Progenitor cell of endocrine pancreas (in vitro differentiated cells): Measurements from ENCODE around the gene SPEM2. TPM values are rescaled to one million over a fixed set of nuclear protein-coding genes. Genes with fewer than 3 reads are reported as not detected.
A peak's percentile ranks its signal among the peaks of the same experiment; 100 is the strongest.

Source experiments
- DNase-seq: peaks from one replicate; pipeline ENCODE4 v3.0.0; 2021; ENCODE audit warnings: low spot score; ENCODE audit not compliant: unreplicated experiment
- H3K27ac Mint-ChIP-seq: 2 replicates; pipeline ENCODE4 v1.8.0; 2021; ENCODE audit warnings: mild to moderate bottlenecking, moderate library complexity, mixed read lengths
- H3K27me3 Mint-ChIP-seq: 2 replicates; pipeline ENCODE4 v1.8.0; 2021; ENCODE audit warnings: mixed read lengths
- H3K36me3 Mint-ChIP-seq: 2 replicates; pipeline ENCODE4 v1.8.0; 2022; ENCODE audit warnings: mixed read lengths; ENCODE audit not compliant: insufficient read depth
- H3K4me1 Mint-ChIP-seq: 2 replicates; pipeline ENCODE4 v1.8.0; 2021; ENCODE audit warnings: low read depth, mixed read lengths
- H3K4me3 Mint-ChIP-seq: 2 replicates; pipeline ENCODE4 v1.8.0; 2021; ENCODE audit warnings: low read depth, mild to moderate bottlenecking, moderate library complexity, mixed read lengths
- H3K9me3 Mint-ChIP-seq: 2 replicates; pipeline ENCODE4 v1.8.0; 2021; ENCODE audit warnings: low read depth, mixed read lengths
- total RNA-seq: library from RNA; stranded (reverse); gene quantifications from 2 replicates; pipeline ENCODE4 v1.2.1, GENCODE V29; 2021
- TF ChIP-seq, protein P1 (sequence below): fragments of 200-600 bp; sonication (generic); IDR thresholded peaks from one replicate; pipeline ENCODE4 v1.5.0; 2021; ENCODE audit warnings: antibody characterized with exemption, mild to moderate bottlenecking; ENCODE audit not compliant: unreplicated experiment

SPEM2 gene
- total RNA-seq, 1 donor from 2014 or later: not detected

DNA sequence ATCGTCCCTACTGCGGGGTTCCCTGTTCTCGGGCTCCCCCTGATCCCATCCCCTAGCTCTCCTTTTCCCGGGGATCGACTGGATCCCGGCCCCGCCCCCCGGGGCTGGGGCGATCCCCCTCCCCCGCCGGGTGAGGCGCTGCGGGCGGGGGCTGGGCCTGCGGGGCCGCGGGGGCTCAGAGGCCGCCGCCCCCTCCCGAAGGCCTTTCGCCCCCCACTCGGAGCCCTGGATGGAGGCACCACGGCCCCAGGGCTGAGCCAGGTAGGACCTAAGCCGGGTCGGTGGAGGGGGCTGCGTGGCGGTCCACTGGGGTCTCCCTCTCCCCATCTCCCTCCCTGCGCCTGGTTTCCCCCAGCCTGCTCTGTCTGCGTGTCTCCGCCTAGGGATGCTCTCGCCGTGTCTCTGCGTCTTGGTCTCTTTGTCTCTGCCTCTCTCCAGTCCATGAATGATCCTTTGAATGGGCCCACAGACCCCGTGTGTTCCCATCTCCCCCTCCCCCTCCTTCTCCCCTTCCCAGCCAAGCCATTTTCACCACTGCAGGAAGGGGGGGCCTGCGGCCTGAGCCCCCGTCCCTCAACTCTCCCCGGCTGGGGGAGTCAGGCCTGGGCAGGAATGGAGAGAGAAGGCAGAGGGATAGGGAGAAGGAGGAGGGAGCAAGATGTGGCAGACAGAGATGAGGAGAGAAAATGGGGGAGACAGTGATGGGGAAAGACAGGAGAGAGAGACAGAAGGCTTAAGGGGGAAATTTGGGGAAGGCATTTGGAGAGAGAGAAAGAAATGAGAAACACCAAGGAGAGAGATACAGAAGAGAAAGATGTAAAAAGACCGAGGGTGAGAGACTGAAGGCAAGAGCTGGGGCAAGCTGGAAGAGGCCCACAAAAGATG is 19.8 kb upstream of the SPEM2 start:
- TF ChIP-seq, protein P1, sequence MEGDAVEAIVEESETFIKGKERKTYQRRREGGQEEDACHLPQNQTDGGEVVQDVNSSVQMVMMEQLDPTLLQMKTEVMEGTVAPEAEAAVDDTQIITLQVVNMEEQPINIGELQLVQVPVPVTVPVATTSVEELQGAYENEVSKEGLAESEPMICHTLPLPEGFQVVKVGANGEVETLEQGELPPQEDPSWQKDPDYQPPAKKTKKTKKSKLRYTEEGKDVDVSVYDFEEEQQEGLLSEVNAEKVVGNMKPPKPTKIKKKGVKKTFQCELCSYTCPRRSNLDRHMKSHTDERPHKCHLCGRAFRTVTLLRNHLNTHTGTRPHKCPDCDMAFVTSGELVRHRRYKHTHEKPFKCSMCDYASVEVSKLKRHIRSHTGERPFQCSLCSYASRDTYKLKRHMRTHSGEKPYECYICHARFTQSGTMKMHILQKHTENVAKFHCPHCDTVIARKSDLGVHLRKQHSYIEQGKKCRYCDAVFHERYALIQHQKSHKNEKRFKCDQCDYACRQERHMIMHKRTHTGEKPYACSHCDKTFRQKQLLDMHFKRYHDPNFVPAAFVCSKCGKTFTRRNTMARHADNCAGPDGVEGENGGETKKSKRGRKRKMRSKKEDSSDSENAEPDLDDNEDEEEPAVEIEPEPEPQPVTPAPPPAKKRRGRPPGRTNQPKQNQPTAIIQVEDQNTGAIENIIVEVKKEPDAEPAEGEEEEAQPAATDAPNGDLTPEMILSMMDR: no peak
- DNase-seq: no peak
- Mint-ChIP-seq H3K36me3 (peaks cover 15% of the 10 kb centered on the region), H3K9me3 (no peaks in the 10 kb centered on the region), H3K4me1 (peaks cover 12% of the 10 kb centered on the region), H3K27ac (peak overlapping the region; percentile 35), H3K27me3 (peaks cover 27% of the 10 kb centered on the region), H3K4me3 (peak overlapping the region; percentile 72)

GRCh38 chr17:7406235-7406825 is 19.1 kb upstream of the SPEM2 start:
- Mint-ChIP-seq H3K27me3 (peaks cover 27% of the 10 kb centered on the region), H3K27ac (peak overlapping the region; percentile 35), H3K4me3 (peak overlapping the region; percentile 70), H3K4me1 (peaks cover 12% of the 10 kb centered on the region), H3K36me3 (peaks cover 15% of the 10 kb centered on the region), H3K9me3 (no peaks in the 10 kb centered on the region)
- no peak for DNase-seq
- TF ChIP-seq, protein P1: no peak

DNA sequence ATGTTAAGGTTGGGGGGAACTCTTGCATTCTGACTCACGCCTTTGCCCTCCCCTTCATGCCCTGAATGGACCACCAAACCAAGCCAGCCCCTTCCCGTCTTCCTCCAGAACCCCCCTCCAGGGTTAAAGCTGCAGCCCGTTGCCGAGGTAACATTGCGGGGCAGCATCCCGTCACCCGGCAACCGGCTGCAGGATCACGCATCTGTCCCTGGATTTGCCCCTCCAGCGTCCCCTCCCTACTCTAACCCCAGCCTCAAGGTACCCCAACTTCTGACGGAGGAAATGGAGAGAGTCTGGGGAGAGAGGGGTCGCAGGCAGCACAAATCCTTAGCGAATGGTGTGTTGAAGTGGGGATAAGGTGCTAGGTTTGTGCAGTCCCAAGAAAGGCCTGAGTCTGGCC is 18.3 kb upstream of the SPEM2 start:
- Mint-ChIP-seq H3K27ac (no peak overlapping the region), H3K4me1 (peaks cover 10% of the 10 kb centered on the region), H3K27me3 (peaks cover 27% of the 10 kb centered on the region), H3K36me3 (peaks cover 13% of the 10 kb centered on the region), H3K4me3 (no peak overlapping the region), H3K9me3 (no peaks in the 10 kb centered on the region)
- no peak for DNase-seq
- TF ChIP-seq, protein P1: no peak

DNA sequence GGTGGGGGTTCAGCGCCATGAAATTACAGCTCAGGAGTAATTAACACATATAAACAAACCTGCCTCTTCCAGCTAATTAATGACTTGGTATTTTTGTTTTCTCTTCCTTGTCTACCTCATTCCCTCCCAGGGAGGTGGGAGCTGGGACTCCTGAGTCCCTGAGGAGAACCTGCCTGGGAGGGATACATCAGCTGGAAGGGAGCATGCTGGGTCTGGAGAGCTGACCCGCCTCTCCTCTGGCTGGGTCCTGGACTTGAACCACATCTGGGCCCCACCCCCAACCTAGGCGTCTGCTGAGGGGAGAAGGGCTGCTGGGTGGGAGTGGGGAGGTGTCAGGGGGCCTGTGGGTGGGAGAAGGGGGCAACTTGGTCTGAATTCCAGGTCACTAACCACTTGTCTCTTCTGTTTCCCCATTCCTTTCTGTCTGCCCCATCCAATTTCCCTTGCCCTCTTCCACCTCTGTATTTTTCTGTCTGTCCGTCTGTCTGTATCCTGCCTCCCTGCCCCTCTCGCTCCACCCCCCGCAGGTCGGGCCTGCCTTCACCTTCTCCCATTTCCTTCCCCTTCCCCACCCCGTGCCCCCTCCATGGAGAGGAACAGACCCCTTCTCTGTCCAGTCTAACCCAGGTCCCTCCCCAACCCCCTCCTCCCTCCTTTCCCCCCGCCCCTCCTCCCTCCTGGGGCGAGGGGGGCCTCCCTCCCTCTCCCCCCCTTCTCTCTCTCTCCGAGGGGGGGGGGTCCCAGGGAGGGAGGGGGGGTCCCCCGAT is 17.7 kb upstream of the SPEM2 start, which contains the start of gene NLGN2:
TSS of gene NLGN2 (plus strand) at position 361 of the 767 bp plus-strand sequence. CDS start 411 bp downstream, outside the sequence.
- Mint-ChIP-seq H3K9me3 (no peaks in the 10 kb centered on the region), H3K4me1 (peaks cover 10% of the 10 kb centered on the region), H3K27me3 (peaks cover 27% of the 10 kb centered on the region), H3K36me3 (peaks cover 14% of the 10 kb centered on the region), H3K27ac (no peak within 1 kb of the TSS), H3K4me3 (no peak within 1 kb of the TSS)
- TF ChIP-seq, protein P1: no peak
- DNase-seq: no peak

GRCh38 chr17:7408252-7408727 is 17.1 kb upstream of the SPEM2 start:
- H3K36me3 Mint-ChIP-seq: peaks cover 14% of the 10 kb centered on the region
- DNase-seq: no peak
- TF ChIP-seq, protein P1: no peak
- H3K4me3 Mint-ChIP-seq: no peak overlapping the region
- no peaks in the 10 kb centered on the region for H3K9me3 Mint-ChIP-seq
- H3K27me3 Mint-ChIP-seq: peaks cover 27% of the 10 kb centered on the region
- no peak overlapping the region for H3K27ac Mint-ChIP-seq
- peaks cover 5% of the 10 kb centered on the region for H3K4me1 Mint-ChIP-seq
